Measurements from ENCODE around the gene FAM72D.
"Not testable (repeated sequence)": the region's sequence is repeated elsewhere in the genome, so short reads cannot be mapped to it uniquely, and the experiment has no call there.

- TF ChIP-seq, protein P1, sequence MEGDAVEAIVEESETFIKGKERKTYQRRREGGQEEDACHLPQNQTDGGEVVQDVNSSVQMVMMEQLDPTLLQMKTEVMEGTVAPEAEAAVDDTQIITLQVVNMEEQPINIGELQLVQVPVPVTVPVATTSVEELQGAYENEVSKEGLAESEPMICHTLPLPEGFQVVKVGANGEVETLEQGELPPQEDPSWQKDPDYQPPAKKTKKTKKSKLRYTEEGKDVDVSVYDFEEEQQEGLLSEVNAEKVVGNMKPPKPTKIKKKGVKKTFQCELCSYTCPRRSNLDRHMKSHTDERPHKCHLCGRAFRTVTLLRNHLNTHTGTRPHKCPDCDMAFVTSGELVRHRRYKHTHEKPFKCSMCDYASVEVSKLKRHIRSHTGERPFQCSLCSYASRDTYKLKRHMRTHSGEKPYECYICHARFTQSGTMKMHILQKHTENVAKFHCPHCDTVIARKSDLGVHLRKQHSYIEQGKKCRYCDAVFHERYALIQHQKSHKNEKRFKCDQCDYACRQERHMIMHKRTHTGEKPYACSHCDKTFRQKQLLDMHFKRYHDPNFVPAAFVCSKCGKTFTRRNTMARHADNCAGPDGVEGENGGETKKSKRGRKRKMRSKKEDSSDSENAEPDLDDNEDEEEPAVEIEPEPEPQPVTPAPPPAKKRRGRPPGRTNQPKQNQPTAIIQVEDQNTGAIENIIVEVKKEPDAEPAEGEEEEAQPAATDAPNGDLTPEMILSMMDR (conservative IDR thresholded peaks at IDR 0.05; ENCODE audit: low read depth in 2 of 2), result not testable (repeated sequence)
- not testable (repeated sequence) for TF ChIP-seq POLR2AphosphoS5 (IDR thresholded peaks at IDR 0.05; ENCODE audit: low read depth); EZH2 (IDR thresholded peaks at IDR 0.05; ENCODE audit: low read depth, unreplicated experiment); ETS1 (IDR thresholded peaks at IDR 0.05); EZH2phosphoT487 (IDR thresholded peaks at IDR 0.05; ENCODE audit: unreplicated experiment)
- TF ChIP-seq, protein P2, sequence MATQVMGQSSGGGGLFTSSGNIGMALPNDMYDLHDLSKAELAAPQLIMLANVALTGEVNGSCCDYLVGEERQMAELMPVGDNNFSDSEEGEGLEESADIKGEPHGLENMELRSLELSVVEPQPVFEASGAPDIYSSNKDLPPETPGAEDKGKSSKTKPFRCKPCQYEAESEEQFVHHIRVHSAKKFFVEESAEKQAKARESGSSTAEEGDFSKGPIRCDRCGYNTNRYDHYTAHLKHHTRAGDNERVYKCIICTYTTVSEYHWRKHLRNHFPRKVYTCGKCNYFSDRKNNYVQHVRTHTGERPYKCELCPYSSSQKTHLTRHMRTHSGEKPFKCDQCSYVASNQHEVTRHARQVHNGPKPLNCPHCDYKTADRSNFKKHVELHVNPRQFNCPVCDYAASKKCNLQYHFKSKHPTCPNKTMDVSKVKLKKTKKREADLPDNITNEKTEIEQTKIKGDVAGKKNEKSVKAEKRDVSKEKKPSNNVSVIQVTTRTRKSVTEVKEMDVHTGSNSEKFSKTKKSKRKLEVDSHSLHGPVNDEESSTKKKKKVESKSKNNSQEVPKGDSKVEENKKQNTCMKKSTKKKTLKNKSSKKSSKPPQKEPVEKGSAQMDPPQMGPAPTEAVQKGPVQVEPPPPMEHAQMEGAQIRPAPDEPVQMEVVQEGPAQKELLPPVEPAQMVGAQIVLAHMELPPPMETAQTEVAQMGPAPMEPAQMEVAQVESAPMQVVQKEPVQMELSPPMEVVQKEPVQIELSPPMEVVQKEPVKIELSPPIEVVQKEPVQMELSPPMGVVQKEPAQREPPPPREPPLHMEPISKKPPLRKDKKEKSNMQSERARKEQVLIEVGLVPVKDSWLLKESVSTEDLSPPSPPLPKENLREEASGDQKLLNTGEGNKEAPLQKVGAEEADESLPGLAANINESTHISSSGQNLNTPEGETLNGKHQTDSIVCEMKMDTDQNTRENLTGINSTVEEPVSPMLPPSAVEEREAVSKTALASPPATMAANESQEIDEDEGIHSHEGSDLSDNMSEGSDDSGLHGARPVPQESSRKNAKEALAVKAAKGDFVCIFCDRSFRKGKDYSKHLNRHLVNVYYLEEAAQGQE (IDR thresholded peaks at IDR 0.05; ENCODE audit: unreplicated experiment), result not testable (repeated sequence)
These were observed 33.1 kb downstream of the FAM72D start for GRCh38 chr1:145128697-145129469.

Measured in GM23338 (cell line).